Stimulated activated CD8-positive, alpha-beta memory T cell treated with anti-CD3 and anti-CD28 coated beads, Interleukin-12 subunit alpha, Interleukin-12 subunit beta, amount 100 ng/mL, for 24 hours (primary cell): ENCODE results near the gene KANK2.

Experiments
- DNase-seq: peaks from one replicate; pipeline ENCODE4 v3.0.0-alpha.2; 2020; ENCODE audit errors: extremely low read depth

Gene KANK2

DNA sequence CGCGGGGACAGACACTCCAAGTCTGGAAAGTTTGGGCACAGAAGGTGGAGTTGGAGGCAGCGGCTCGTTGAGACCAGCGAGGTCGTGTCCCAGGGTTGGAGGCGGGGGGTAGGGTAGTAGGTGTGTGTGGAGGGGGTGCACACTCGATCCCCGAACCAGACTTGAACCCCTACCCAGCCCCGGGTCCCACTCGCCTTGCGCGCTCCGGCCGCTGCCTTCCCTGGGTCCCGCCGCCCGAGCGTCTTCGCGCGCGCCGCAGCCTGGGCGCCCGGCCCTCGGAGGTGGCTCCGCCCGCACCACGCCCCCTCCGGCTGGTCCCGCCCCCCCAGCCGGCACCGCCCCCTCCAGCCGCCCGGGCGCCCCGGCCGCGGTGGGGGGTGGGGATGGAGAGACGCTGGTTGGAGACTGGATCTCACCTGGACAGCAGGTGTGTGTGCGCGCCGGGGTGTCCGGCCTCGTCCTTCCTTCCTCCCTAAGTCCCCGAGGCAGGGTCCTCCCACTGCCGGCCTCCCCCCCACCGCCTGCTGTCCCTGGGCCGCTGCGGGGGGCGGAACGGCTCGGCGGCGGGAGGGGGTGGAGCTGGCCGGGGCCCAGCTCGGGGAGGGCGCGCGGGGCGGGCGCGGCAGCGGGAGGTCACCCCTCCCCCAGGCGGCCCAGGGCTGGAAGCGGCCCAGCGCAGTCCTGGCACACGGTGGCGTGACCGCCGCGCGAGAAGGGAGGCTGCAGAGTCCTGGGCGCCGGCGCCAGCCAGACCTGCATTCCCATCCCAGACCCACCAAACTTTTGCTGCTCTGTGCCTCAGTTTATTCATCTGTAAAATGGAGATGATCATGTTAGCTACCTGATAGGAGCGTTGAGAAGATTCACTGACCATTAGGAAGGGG, at the start of gene KANK2:
Gene KANK2 (minus strand): TSS at position 255 of the 884 bp plus-strand sequence. CDS start 3,034 bp downstream, outside the sequence.
- peak; percentile 35 for DNase-seq

DNA sequence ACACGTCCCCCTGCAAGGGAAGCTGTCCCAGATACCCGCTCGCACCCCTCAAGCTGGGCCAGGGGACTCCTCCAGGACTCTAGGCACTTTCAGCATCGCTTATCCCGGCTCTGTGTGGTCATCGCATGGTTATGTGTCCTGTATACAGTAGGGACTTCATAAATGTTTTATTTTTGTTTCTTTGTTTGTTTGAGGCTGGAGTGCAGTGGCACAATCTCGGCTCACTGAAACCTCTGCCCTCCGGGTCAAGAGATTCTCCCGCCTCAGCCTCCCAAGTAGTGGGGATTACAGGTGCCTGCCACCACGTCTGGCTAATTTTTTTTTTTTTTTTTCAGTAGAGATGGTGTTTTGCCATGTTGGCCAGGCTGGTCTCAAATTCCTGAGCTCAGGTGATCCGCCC, 49.6 kb upstream of the KANK2 start:
- no peak for DNase-seq

DNA sequence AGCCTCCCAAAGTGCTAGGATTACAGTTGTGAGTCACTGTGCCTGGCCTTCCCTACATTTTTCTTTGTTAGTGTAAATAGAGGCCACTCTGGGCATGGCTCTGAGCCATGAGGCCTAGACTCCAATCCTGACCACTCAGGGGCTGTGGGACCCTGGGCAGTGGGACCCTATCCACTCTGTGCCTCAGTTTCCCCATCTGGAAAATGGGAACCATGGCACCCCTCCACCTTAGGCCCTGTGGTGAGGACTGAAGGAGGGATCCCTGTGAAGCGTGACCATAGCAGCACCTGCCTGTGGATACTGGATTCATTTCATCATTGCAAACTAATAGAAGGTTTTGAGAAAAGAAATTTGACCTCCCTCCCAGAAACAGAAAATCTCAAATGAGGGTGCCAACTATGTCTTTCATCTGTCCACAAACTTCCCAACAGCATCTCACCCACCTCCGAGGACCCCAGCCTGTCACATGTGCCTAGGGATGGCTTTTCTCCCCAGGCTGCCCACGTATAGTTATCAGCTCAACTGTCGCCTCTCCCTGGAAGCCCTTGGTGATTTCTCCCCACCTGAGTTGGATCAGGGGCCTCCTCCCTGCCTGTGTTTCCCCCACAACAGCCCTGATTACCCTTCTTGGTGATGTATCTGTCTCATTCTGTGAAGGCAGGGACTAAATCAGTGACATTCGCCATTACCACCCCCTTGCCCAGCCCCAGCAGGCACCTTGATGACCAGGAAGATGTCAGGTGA, 47.7 kb upstream of the KANK2 start:
- DNase-seq: no peak

GRCh38 chr19:11243798-11244169, 46.4 kb upstream of the KANK2 start:
- no peak for DNase-seq

DNA sequence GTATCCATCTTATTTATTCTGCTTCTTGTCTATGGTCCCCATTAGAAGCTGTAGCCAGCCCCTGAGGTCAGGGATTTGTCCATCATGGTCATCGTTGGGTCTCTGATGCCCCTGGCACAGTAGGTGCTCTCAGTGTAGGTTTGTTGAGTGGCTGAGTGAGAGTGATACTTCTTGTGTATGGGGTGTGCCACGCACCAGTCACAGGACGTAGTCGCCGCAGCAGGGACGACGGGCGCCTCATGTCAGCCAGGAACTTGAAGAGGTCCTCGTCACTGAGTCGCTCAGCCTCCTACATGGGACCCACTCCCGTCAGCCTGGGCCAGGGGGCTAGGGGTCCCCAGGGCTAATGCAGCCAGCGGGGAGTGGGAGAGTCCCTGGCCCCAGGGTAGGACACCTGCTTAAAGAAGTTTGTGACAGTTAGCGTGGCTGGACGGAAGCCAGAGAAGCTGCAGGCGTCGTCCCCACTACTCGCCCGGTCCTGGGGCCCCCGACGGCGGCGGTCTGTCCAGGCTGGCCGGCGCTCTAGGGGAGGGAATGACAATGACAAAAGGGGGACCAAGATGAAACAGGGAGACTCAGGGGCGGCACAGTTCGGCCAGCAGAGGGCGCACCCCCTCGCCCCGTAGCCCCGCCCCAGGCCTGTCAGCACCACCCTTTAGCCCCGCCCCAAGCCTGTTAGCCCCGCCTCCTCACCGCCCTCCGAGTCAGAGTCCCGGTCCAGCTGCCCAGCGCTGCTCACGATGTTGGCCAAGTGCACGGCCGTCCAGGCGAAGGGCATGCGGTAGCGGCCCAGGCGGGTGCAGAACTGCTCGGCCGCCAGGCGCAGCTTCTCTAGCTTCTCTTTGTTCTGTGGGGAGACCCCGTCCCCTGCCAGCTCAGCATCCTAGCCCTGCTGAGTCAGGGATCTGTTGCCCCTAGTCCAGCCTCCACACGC, 45.8 kb upstream of the KANK2 start:
- peak; percentile 68 for DNase-seq

- no peak for DNase-seq
Measured at GRCh38 chr19:11242025-11242424, 44.7 kb upstream of the KANK2 start.

DNA sequence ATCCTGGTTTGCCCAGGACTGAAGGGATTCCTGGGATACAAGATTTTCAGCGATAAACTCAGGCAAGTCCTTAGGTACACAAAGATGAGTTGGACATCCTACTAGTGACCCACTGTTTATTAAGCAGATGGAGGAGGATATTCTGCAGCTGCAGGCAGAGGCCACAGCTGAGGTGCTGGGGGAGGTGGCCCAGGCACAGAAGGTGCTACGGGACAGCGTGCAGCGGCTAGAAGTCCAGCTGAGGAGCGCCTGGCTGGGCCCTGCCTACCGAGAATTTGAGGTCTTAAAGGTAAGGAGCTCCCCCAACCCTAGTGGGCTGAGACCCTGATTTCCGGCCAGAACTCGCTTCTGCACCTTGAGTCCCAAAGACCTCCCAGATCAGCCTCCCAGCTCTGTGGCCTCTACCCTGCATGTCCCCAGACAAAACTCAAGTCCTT, 42.7 kb upstream of the KANK2 start:
- no peak for DNase-seq

- no peak for DNase-seq
Measured at GRCh38 chr19:11239377-11240000, 42.1 kb upstream of the KANK2 start, which contains the start of gene ANGPTL8. Gene ANGPTL8, plus strand, starts transcription at chr19:11239619. Its CDS starts 19 bp downstream, at chr19:11239638.

GRCh38 chr19:11238781-11239376, 41.5 kb upstream of the KANK2 start:
- DNase-seq: no peak

DNA sequence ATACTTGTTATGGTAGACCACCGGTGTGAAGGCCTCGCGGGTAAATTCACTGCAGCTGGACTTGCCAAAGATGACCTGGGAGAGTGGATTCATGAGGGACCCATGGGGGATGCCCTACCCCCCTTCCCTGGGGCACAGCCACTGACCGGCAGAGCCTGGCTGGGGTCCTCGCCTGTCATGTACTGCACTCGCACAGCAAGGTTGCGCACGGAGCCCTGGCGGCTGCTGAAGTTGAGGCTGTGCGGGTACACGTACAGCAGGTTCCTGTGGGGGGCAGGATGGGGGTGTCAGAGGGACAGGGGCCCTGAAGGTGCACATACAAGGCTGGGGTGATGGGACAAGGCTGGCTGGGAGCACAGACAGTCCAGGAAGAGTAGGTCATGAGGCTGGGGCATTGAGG, 40.7 kb upstream of the KANK2 start:
- no peak for DNase-seq

- no peak for DNase-seq
Measured at GRCh38 chr19:11237321-11237720, 40.0 kb upstream of the KANK2 start.

DNA sequence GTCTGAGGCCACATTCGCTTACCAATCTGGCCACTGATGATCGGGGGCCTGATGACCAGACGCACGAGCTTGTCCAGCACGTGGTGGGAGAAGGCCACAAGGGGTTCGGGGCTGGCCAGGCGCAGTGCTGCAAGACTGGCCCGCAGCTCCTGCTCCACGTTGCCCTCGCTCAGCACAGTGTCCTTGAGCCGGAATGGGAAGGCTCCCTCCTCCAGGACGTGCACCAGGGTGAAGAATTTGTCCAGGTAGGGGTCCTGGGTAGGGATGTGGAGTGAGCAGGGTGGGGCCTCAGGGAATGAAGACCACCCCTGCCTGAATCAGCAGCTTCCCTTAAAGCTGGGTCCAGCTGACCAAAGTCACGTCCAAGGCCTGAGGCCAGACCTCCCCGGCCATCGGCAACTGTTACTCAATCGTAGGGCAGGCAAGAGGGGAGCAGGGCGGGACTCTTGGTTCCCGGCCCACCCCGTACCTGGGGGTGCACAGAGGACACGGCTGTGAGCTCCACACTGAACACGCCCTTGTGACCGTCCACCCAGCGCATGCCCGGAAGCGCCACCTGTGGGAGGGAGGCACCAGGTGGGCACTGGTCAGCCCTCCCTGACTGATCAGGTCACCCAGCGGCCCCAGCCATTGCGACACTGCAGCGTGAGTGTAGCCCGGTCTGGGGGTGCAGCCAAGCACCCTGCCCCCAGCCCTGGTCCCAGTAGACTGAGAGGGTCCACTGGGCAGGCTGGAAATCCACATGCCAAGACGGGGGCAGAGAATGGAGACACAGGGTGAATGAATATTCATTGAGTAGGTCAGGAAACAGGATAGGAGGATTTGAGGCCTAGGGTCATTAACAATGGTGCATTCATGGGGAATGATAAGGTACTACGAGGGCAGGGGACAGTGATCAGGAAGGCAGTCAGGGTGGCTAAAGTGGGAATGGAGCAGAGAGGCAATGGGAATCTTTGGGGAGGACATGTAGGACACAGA, 39.3 kb upstream of the KANK2 start:
- no peak for DNase-seq

GRCh38 chr19:11234486-11235075, 37.2 kb upstream of the KANK2 start:
- DNase-seq: no peak

GRCh38 chr19:11233073-11233472, 35.7 kb upstream of the KANK2 start:
- DNase-seq: no peak

DNA sequence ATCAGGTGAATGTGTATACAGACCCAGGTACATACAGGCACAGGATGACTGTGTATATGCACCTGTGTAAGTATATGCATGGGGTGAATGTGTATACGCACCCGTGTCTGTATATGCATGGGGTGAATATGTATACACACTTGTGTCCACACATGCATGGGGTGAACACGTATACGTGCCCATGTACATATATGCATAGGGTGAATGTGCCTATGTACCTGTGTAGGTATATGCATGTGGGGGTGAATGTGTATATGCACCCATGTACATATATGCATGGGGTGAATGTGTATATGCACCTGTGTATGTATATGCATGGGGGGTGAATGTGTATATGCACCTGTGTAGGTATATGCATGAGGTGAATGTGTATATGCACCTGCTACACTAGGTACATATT, 35.2 kb upstream of the KANK2 start:
- no peak for DNase-seq

GRCh38 chr19:11230621-11231386, 33.5 kb upstream of the KANK2 start:
- no peak for DNase-seq

GRCh38 chr19:11227195-11227886, 30.0 kb upstream of the KANK2 start:
- no peak for DNase-seq

GRCh38 chr19:11226716-11227166, 29.4 kb upstream of the KANK2 start:
- no peak for DNase-seq
